Activated CD4-positive, alpha-beta T cell treated with anti-CD3 and anti-CD28 coated beads, Interleukin-2, amount 10 ng/mL, durations not matched to agents 24 days and 14 days (primary cell): ENCODE measurements around the gene CHRM4. TPM values are rescaled to one million over a fixed set of nuclear protein-coding genes. Genes with fewer than 3 reads are reported as not detected.

Experiments
- DNase-seq: peaks from one replicate; pipeline ENCODE4 v3.0.0; 2022
- H3K27ac Mint-ChIP-seq: one replicate; pipeline ENCODE4 v1.8.0; 2022; ENCODE audit warnings: mild to moderate bottlenecking, mixed read lengths
- H3K27me3 Mint-ChIP-seq: one replicate; pipeline ENCODE4 v1.8.0; 2022; ENCODE audit warnings: mixed read lengths
- H3K36me3 Mint-ChIP-seq: one replicate; pipeline ENCODE4 v1.8.0; 2022; ENCODE audit warnings: low read depth, mild to moderate bottlenecking, mixed read lengths
- H3K4me1 Mint-ChIP-seq: one replicate; pipeline ENCODE4 v1.8.0; 2021; ENCODE audit warnings: mixed read lengths
- H3K4me3 Mint-ChIP-seq: one replicate; pipeline ENCODE4 v1.8.0; 2022; ENCODE audit warnings: mild to moderate bottlenecking, moderate library complexity, mixed read lengths
- H3K9me3 Mint-ChIP-seq: one replicate; pipeline ENCODE4 v1.8.0; 2021; ENCODE audit warnings: mixed read lengths
- intact Hi-C: fragments of 100-400 bp; cut with micrococcal nuclease; formaldehyde crosslinking; loops from one replicate; pipeline ENCODE4 v1.15.1; 2023
- total RNA-seq: library from RNA; stranded (reverse); gene quantifications from 2 replicates; pipeline ENCODE4 v1.2.3, GENCODE V29; 2022

The CHRM4 gene
- total RNA-seq, 1 donor from 2014 or later, result 0.84 TPM

DNA sequence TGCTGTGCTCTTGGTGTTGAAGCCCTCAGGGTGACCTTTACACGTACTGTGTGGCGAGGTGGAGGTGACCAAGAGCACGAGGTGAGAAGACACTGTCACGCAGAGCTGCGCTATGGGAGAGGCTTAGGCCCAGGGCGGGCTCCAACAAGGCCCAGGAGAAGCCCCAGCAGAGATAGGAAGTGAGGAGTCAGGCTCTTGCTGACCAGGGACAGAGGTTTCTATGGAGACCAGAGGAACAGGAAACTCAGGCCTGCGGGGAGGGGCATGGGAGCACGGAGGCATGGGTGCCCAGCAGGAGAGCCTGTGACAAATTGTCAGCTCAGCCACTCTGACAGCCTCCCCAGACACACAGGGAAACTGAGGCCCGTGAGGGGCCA, 28.6 kb downstream of the CHRM4 start:
- no peaks in the 10 kb centered on the region for H3K27me3 Mint-ChIP-seq
- intact Hi-C loops, result no loop called here

DNA sequence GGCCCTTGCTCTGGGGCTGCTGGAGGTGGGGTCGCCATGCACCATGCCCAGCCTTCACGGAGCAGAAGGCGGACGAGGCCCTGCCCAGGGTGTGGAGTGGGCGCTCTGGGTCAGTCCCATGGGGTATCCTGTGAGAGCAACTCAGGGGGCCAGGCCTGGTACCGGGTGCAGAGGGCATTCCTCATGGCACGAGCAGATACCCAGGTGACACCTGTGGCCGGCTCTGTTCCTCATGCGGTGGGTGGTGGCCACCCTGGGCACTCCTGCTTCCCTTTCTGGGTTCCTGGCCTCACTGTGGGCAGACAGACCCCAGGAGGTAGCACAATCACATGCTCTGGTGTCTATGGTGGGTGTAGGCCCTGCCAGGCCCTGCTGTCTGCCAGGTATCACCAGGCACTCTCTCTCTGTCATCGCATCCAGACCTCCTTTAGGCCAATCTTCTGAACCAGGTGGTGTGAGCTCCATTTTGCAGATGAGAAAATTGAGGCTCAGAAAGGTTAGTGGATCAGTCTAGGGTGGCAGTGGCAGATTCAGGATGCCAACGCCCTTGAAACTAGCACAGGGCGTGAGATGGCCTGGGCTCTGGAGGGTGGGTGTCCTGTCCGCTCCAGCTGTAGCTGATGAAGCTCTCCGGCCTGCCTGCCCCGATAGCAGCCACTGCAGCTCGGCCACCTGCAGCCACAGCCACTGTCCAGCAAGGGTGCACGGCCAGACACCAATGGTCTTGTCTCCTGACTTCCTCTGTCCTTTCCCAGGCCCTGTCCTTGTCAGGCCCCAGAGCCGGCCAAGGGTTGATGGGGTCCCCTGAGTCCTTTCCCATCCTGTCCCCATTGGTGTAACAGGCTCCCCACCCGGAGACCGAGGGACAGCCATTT, 29.2 kb downstream of the CHRM4 start:
- no peaks in the 10 kb centered on the region for H3K9me3 Mint-ChIP-seq
- intact Hi-C loops, result no loop called here

More for the DNA sequence above, 28.6 kb downstream of the CHRM4 start:
- no peak overlapping the region for H3K27ac Mint-ChIP-seq
- peaks cover 29% of the 10 kb centered on the region for H3K4me1 Mint-ChIP-seq
- H3K9me3 Mint-ChIP-seq, result no peaks in the 10 kb centered on the region
- DNase-seq, result no peak
- peaks cover 6% of the 10 kb centered on the region for H3K36me3 Mint-ChIP-seq
- H3K4me3 Mint-ChIP-seq, result peak overlapping the region; percentile 88

DNA sequence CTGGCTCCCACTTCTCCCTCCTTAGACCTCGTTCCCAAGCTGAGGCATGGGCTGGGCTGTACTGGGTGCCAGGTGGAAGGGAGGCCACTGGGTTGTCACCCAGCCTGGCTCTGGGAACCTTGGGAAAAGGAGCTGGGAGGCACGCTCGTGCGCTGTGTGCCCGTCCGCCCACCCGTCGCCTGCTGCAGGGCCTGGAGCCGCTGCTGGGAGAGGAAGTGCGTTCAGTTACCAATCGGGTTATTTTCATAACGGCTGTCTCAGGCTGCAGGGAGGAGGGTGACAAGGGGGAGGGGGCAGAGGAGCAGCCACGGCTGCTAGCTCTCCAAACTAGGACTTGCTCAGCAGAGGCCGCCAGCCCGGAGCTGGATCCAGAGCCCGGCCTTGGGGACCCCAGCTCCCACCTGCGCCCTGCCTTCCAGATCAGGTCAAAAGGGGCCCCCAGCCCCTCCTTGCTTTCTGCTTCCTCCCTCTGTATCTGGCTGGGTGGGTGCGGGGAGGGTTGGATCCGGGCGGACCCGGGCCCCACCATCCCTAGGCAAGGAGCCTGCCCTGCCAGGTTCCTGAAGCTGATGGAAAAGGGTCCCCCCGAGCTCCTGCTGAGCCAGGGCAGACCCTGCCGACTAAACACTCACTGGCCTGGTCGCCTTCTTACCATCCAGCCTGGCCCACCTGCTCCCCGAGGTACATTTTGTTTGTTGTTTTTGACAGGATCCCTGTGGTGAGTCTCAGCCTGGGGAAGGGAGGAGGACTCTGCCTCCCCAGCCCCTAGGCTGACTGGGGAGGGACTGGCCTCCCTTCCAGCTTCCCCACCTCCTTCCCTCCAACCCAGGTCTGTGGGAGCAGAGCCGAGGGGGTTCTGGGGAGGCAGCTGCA, 30.1 kb downstream of the CHRM4 start:
- DNase-seq, result peak; percentile 89
- peak overlapping the region; percentile 88 for H3K4me3 Mint-ChIP-seq
- no peaks in the 10 kb centered on the region for H3K27me3 Mint-ChIP-seq
- intact Hi-C loops, result loop anchor here (1.0 to 2.0 kb wide), 3 partner anchors 9 to 19 kb away; partner anchors contain the start of genes DGKZ and MDK
- no peaks in the 10 kb centered on the region for H3K9me3 Mint-ChIP-seq
- peaks cover 27% of the 10 kb centered on the region for H3K4me1 Mint-ChIP-seq
- H3K27ac Mint-ChIP-seq, result peak overlapping the region; percentile 80
- H3K36me3 Mint-ChIP-seq, result peaks cover 4% of the 10 kb centered on the region

More for the DNA sequence above, 29.2 kb downstream of the CHRM4 start:
- Mint-ChIP-seq H3K27me3 (no peaks in the 10 kb centered on the region), H3K36me3 (peaks cover 6% of the 10 kb centered on the region), H3K4me3 (peak overlapping the region; percentile 88), H3K27ac (peak overlapping the region; percentile 41), H3K4me1 (peaks cover 27% of the 10 kb centered on the region)
- no peak for DNase-seq

DNA sequence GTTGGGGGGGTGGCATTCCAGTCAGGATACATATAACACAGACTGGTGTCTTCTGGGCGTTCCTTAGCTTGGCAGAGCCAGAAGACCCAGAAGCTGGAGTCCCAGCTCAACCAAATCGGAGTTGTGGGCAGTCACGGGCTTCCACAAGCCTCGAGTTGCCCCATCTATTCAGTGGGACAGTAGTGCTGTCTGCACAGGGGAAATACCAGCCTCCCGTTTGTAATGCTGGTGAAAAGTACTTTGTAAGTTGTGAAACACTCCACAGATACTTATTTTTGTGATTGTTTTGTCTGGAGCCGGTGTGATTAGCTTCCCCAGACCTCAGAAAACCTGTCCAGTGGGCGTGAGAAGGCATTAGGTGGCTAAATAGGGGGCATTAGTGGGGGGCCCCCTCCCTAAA, 30.7 kb downstream of the CHRM4 start:
- H3K4me1 Mint-ChIP-seq, result peaks cover 27% of the 10 kb centered on the region
- no peak for DNase-seq
- peak overlapping the region; percentile 88 for H3K4me3 Mint-ChIP-seq
- no peaks in the 10 kb centered on the region for H3K9me3 Mint-ChIP-seq
- H3K36me3 Mint-ChIP-seq, result peaks cover 4% of the 10 kb centered on the region
- H3K27me3 Mint-ChIP-seq, result no peaks in the 10 kb centered on the region
- intact Hi-C loops, result loop anchor here (1.0 to 2.0 kb wide), 3 partner anchors 9 to 20 kb away; partner anchors contain the start of genes DGKZ and MDK
- peak overlapping the region; percentile 80 for H3K27ac Mint-ChIP-seq

DNA sequence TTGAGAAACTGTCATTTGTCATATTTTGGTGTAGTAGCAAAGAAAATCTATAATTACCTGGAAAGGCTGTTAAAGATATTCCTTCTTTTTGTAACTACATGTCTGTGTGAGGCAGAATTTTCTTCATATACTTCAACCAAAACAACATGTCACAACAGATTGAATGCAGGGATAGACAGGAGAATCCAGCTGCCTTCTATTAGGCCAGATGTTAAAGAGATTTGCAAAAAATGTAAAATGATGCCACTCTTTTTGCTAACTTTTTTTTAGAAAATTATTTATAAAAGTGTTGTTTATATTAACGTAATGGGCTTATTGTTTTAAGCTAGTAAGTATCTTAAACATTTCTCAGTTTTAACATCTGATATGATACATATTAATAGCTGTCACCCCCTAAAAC, 31.6 kb downstream of the CHRM4 start:
- H3K4me3 Mint-ChIP-seq, result no peak overlapping the region

DNA sequence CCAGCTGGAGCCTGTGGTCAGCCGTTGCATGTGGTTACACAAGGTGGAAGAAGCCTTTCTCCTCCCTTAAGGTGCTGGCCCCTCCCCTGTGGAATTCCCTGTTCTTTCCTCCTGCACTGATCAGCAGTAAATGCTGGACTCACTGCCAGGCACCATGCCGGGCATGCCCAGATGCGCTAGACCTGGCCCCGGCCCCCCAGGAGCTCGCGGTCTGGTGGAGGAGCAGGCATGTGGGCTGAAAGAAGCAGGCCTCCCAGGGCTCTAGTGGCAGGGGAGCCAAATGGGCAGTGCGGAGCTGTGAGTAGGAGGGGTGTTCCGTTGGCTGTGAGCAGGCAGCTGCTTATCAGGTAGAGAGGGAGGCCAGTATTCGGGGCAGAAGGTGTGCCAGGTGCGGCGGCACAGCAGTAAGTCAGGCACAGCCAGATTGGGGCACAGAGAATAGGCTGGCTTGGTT, 34.1 kb downstream of the CHRM4 start:
- Mint-ChIP-seq H3K27me3 (no peaks in the 10 kb centered on the region), H3K4me3 (no peak overlapping the region), H3K9me3 (no peaks in the 10 kb centered on the region), H3K27ac (no peak overlapping the region), H3K4me1 (peaks cover 40% of the 10 kb centered on the region), H3K36me3 (peaks cover 4% of the 10 kb centered on the region)
- intact Hi-C loops, result no loop called here
- DNase-seq, result no peak

More for the DNA sequence above, 31.6 kb downstream of the CHRM4 start:
- Mint-ChIP-seq H3K27ac (no peak overlapping the region), H3K36me3 (peaks cover 4% of the 10 kb centered on the region), H3K9me3 (no peaks in the 10 kb centered on the region), H3K4me1 (peaks cover 24% of the 10 kb centered on the region), H3K27me3 (no peaks in the 10 kb centered on the region)
- intact Hi-C loops, result loop anchor here (2.0 kb wide), 1 partner anchor 21 kb away; the partner anchor contains the start of gene MDK
- DNase-seq, result no peak

DNA sequence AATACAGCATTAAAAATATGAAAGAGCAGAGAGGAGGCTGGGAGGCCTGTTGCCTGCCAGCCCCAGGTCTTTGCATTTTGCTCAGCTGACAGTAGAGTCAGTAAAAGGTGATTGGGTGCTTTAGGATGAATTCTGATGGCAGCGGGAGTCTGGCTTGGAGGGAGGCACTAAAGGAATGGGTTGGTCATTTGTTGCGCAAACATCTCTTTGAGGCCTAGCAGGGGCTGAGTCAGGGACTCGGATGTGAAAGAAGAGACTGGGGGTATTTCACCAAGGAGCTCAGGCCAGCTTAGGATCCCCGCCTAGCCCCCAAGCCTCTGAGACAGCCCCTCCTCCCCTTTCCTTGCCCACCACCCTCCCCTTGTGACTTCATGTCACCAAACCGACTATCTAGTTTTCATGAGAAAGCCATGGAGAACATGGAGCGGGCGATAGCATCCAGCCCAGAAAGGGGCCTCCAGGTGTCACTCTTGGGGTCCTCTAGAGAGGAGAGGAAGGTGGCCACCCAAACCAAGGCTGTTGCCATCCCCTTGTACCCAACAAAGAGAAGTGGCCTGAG, 34.6 kb downstream of the CHRM4 start:
- intact Hi-C loops, result no loop called here
- no peak overlapping the region for H3K27ac Mint-ChIP-seq
- DNase-seq, result no peak
- no peaks in the 10 kb centered on the region for H3K9me3 Mint-ChIP-seq
- no peaks in the 10 kb centered on the region for H3K27me3 Mint-ChIP-seq
- no peak overlapping the region for H3K4me3 Mint-ChIP-seq
- peaks cover 4% of the 10 kb centered on the region for H3K36me3 Mint-ChIP-seq
- peaks cover 39% of the 10 kb centered on the region for H3K4me1 Mint-ChIP-seq

DNA sequence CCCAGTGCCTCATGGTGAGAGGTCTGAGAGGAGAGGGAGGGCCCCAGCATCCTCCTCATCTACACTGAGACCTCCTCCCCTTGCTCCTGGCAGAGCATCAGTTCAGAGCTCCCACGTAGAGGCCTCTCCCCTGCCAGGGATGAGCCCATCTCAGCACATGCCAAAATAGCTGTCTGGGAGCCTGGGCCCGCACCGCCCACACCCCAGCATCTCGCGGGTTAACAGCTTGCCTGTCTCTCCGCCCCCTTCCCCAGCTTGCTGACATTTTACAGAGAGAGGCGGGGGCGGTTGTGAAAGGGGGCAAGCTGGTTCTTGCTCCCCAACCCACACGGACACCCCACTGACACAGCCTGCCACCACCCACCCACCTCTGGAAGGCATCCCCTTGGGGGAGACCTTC, 37.9 kb downstream of the CHRM4 start:
- peak; percentile 73 for DNase-seq
- peak overlapping the region; percentile 59 for H3K27ac Mint-ChIP-seq
- H3K27me3 Mint-ChIP-seq, result no peaks in the 10 kb centered on the region
- peaks cover 8% of the 10 kb centered on the region for H3K36me3 Mint-ChIP-seq
- intact Hi-C loops, result no loop called here
- H3K4me3 Mint-ChIP-seq, result peak overlapping the region; percentile 86
- peaks cover 53% of the 10 kb centered on the region for H3K4me1 Mint-ChIP-seq
- H3K9me3 Mint-ChIP-seq, result no peaks in the 10 kb centered on the region

DNA sequence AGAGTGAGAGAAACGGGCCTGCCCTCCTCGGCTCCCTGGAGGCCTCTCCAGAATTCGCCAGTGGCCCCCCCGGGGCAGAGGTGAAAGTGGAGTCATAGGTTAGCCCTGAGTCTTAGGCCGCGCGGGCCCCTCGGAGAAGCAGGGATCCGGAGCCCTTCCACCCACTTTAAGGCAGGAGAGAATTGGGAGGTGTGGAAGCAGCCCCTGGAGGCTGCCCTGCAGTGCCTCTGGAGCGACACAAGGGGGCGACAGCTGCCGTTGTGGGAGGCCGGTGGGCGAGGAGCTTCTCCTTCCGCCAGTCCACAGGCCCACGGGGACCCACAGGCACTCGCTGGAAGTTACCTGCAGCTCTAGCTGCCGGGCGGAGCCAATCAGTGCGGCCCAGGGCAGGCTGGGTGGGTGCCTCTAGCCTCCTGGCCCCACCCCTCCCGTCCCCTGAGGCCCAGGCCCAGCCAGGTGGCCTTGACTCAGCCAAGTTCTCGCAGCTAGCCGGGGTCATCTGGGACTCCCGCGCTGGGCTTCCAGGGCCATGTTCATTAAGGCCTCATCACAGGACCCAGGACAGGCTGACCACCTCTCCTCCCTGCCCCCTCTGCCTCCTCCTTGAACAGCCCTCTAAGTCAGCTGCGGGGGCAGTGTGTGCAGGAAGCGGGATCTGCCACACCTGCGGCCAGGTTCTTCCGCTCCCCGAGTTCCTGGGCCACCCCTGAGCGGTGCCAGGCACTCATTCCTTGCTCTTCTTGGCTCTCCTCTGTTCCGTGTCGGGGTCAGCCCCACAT, 39.3 kb downstream of the CHRM4 start:
- DNase-seq, result peak; percentile 93
- intact Hi-C loops, result loop anchor here (1.0 kb wide), 2 partner anchors 9 to 15 kb away; no protein-coding TSS in a partner anchor
- peaks cover 58% of the 10 kb centered on the region for H3K4me1 Mint-ChIP-seq
- peak overlapping the region; percentile 86 for H3K4me3 Mint-ChIP-seq
- no peaks in the 10 kb centered on the region for H3K27me3 Mint-ChIP-seq
- H3K36me3 Mint-ChIP-seq, result peaks cover 8% of the 10 kb centered on the region
- H3K9me3 Mint-ChIP-seq, result no peaks in the 10 kb centered on the region
- H3K27ac Mint-ChIP-seq, result peak overlapping the region; percentile 90

DNA sequence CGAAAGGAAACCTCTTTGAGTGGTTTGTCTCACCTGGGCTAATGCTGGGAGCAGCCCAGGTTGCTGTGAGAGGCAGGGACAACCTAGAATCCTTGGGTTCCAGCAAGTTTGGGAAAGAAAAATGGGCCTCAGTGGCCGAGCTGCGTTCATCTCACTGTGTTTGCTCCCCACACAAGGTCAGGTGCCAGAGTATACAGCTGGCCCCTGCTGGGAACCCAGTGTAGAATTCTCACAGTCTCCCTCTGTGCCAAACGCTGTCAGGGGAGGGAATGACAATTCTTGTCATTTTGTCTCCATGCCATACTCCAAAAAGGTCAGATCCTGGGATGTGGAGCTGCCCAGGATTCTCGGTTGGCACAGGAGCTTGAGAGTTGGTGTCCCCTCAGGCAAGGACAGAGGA, 40.0 kb downstream of the CHRM4 start:
- no peaks in the 10 kb centered on the region for H3K9me3 Mint-ChIP-seq
- intact Hi-C loops, result loop anchor here (1.0 kb wide), 2 partner anchors 10 to 16 kb away; no protein-coding TSS in a partner anchor
- H3K4me1 Mint-ChIP-seq, result peaks cover 59% of the 10 kb centered on the region
- H3K4me3 Mint-ChIP-seq, result peak overlapping the region; percentile 86
- H3K36me3 Mint-ChIP-seq, result peaks cover 8% of the 10 kb centered on the region
- DNase-seq, result no peak
- no peaks in the 10 kb centered on the region for H3K27me3 Mint-ChIP-seq
- H3K27ac Mint-ChIP-seq, result peak overlapping the region; percentile 62

DNA sequence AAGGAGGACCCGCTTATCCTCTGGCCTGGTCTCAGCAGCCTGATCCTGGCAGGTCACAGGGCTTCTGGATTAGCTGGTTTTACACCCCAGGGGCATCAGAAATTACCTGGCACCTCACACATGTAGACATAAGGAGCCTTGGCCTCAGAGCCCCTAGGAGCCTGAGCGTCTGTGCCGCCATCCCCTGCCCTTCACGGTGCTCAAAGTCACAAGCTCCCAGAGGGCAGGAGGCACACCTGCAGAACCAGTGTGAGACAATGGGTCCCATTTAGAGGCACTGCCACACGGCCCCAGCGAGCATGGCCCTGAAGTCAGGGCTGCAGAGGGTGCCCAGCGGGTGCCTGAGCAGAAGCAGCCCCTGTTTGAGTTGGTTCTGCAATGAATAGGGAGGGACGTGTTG, 40.4 kb downstream of the CHRM4 start:
- no peak for DNase-seq
- peaks cover 8% of the 10 kb centered on the region for H3K36me3 Mint-ChIP-seq
- no peaks in the 10 kb centered on the region for H3K27me3 Mint-ChIP-seq
- intact Hi-C loops, result no loop called here
- H3K27ac Mint-ChIP-seq, result peak overlapping the region; percentile 12
- peak overlapping the region; percentile 86 for H3K4me3 Mint-ChIP-seq
- no peaks in the 10 kb centered on the region for H3K9me3 Mint-ChIP-seq
- peaks cover 63% of the 10 kb centered on the region for H3K4me1 Mint-ChIP-seq

DNA sequence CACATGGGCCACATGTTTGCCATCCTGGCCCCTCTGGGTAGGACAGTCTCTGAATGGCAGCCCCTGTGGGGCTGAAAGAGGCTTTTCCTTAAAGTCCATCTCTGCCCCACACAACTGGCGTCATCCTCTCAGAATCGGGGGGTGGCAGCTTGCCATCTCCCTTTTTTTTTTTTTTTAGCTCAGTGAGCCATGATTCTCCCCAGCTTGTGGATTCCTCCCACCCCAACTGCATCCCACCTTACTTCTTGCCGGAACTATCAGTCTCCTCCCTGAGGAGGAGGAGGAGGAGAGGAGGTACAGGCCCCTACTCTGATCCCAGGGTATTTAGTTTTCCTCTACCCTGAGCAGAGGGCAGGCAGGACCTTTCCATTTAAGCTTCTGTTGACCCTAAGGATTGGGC, 40.9 kb downstream of the CHRM4 start:
- intact Hi-C loops, result no loop called here
- Mint-ChIP-seq H3K36me3 (peaks cover 8% of the 10 kb centered on the region), H3K4me1 (peaks cover 66% of the 10 kb centered on the region), H3K27ac (peak overlapping the region; percentile 39), H3K27me3 (no peaks in the 10 kb centered on the region), H3K9me3 (no peaks in the 10 kb centered on the region), H3K4me3 (peak overlapping the region; percentile 34)
- DNase-seq, result no peak
